Right lobe of liver (tissue), 6 donors: ENCODE data around the gene FRY. TPM values are rescaled to one million over a fixed set of nuclear protein-coding genes. Genes with fewer than 3 reads are reported as not detected.

Experiments
- ATAC-seq, 4 donors: fragments of 200-7000 bp; cut with Tn5 transposase; one replicate each; pipeline ENCODE4 v1.9.1; 2020; ENCODE audit warnings: mild to moderate bottlenecking in 4 of 4, moderate library complexity in 4 of 4
- DNase-seq, 3 donors: peaks; one replicate each; pipeline ENCODE4 v3.0.0-alpha.2; 2020
- H3K27ac ChIP-seq, 3 donors: fragments of 200-600 bp; one replicate each; pipeline ENCODE4 v1.8.0; 2022
- H3K27me3 ChIP-seq, 2 donors: fragments of 200-600 bp; one replicate each; pipeline ENCODE4 v1.8.0; 2022
- H3K36me3 ChIP-seq, 4 donors: fragments of 200-600 bp; sonication (generic) in 1 of 4; one replicate each; pipeline versions ENCODE4 v1.5.1 to v1.8.0; 2017 to 2022; ENCODE audit warnings: control low read depth in 1 of 4
- H3K4me1 ChIP-seq, 4 donors: fragments of 200-600 bp; sonication (generic) in 1 of 4; one replicate each; pipeline versions ENCODE4 v1.5.1 to v1.8.0; 2017 to 2022; ENCODE audit warnings: control low read depth in 1 of 4
- H3K4me3 ChIP-seq, 3 donors: fragments of 200-600 bp; one replicate each; pipeline ENCODE4 v1.8.0; 2022
- H3K9me3 ChIP-seq, 4 donors: fragments of 200-600 bp; sonication (generic) in 1 of 4; one replicate each; pipeline versions ENCODE4 v1.5.1 to v1.8.0; 2017 to 2022; ENCODE audit warnings: control low read depth in 1 of 4
- CTCF ChIP-seq, 4 donors: fragments of 200-600 bp in 3 of 4; fragments of 450-650 bp in 1 of 4; IDR thresholded peaks; one replicate each; pipeline versions ENCODE4 v1.5.1 to v1.8.0; 2016 to 2022; ENCODE audit warnings: antibody characterized with exemption in 4 of 4, mild to moderate bottlenecking in 2 of 4
- POLR2A ChIP-seq: fragments of 450-650 bp; IDR thresholded peaks from one replicate; pipeline ENCODE4 v1.6.1; 2017; ENCODE audit warnings: antibody characterized with exemption, mild to moderate bottlenecking
- WGBS: methylation state at CpG from one replicate; pipeline ENCODE4 v1.1.6; 2018; ENCODE audit warnings: low coverage, low lambda C conversion rate; ENCODE audit not compliant: insufficient coverage; ENCODE audit errors: missing lambda C conversion rate; 5-methylcytosine and 5-hydroxymethylcytosine counted together
- intact Hi-C, 2 donors: fragments of 100-400 bp; cut with DNase I; formaldehyde crosslinking; loops; one replicate each; pipeline versions ENCODE4 v1.11.2 to v1.14.1; 2022
- total RNA-seq, 6 experiments: library from RNA; depleted of rRNA in 2 of 6; stranded (reverse); fragments of >200 nt in 2 of 6; fragmentation: NEBNext Ultra II Directional in 3 of 6; extraction: Animal tissue kit (Norgen Biotek cat#: 25700) in 3 of 6; gene quantifications; one replicate each; pipeline versions ENCODE4 v1.1.0 to v1.2.4, GENCODE V29; 2016 to 2023
- donor health status: DM: no; HTN: yes; CAD: no.
- donor health status: DM: no; HTN: no; CAD: no.
- donor health status: DM: no; HTN: no; CAD: no.
- donor health status: DM: no; HTN: yes; CAD: no.
- donor health status: DM: no; HTN: yes; CAD: no.

Gene FRY
- total RNA-seq, 6 experiments from 2014 or later = 16.1 to 106 (median 35.7) TPM

GRCh38 chr13:32086366-32086765 is 54.8 kb downstream of the FRY start:
- 76% methylated on average over 2 of the region's 2 CpGs for WGBS
- H3K27ac ChIP-seq = no peak overlapping the region
- intact Hi-C loops = no loop called here
- no peak for TF ChIP-seq POLR2A
- H3K4me1 ChIP-seq = peaks cover 0 to 14% (median 0%) of the 10 kb centered on the region in 4 donors
- ATAC-seq = no peak
- no peaks in the 10 kb centered on the region for H3K9me3 ChIP-seq
- no peak for DNase-seq
- H3K36me3 ChIP-seq = no peaks in the 10 kb centered on the region
- no peak overlapping the region for H3K4me3 ChIP-seq
- no peaks in the 10 kb centered on the region for H3K27me3 ChIP-seq

GRCh38 chr13:32086791-32087441 is 55.3 kb downstream of the FRY start:
- 69% methylated on average over 4 of the region's 4 CpGs for WGBS
- no peaks in the 10 kb centered on the region for H3K9me3 ChIP-seq
- intact Hi-C loops = no loop called here
- no peak overlapping the region for H3K27ac ChIP-seq
- no peak for TF ChIP-seq POLR2A
- no peak for TF ChIP-seq CTCF (IDR thresholded peaks at IDR 0.05)
- H3K27me3 ChIP-seq = no peaks in the 10 kb centered on the region
- H3K36me3 ChIP-seq = no peaks in the 10 kb centered on the region
- H3K4me3 ChIP-seq = no peak overlapping the region
- H3K4me1 ChIP-seq = peaks cover 0 to 14% (median 0%) of the 10 kb centered on the region in 4 donors
- DNase-seq (no peak), ATAC-seq (peak in 2 of 4 donors; percentile 23 to 64)

DNA sequence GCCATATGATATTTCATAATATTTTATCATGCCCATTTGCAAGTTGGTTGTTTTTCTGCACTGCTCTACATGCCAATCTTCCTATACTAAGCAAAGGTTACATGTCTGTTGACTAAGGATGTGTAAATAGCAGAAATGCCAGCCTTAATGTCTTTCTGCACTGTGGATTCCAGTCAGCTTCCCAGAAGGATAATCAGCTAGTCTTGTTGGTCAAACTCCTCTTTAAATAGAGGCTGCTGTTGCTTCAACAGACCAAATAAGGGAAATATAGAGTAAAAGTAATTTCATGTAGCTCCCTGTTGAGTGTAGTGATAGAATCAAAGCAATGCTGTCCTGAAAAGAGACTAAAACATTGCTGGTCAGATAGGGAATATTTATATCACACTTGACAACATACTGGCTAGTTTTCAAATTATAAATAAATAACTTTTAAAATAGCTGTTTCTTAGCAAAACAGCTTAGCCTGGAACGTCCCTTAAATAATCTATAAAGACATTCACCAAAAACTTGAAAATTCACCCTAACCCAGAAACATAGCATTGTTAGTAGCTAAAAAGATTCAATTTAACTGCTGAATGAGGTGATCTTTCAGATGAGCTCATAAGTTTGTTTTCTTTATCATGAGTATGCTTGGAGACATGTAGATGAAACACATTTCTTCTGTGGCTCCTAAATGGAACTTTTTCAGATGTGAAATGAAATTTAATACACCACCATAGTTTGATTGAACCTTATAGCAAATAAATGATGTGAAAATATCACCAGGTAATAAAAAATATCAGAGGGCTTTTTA is 56.6 kb downstream of the FRY start:
- intact Hi-C loops = no loop called here
- peak in 2 of 4 donors; percentile 42 to 53 for ATAC-seq
- DNase-seq = no peak
- WGBS = 58% methylated on average over 1 of the region's 1 CpG
- no peak for TF ChIP-seq CTCF (IDR thresholded peaks at IDR 0.05)
- H3K27me3 ChIP-seq = no peaks in the 10 kb centered on the region
- no peak overlapping the region for H3K27ac ChIP-seq
- H3K9me3 ChIP-seq = no peaks in the 10 kb centered on the region
- no peaks in the 10 kb centered on the region for H3K36me3 ChIP-seq
- H3K4me3 ChIP-seq = no peak overlapping the region
- peaks cover 0 to 14% (median 0%) of the 10 kb centered on the region in 4 donors for H3K4me1 ChIP-seq

DNA sequence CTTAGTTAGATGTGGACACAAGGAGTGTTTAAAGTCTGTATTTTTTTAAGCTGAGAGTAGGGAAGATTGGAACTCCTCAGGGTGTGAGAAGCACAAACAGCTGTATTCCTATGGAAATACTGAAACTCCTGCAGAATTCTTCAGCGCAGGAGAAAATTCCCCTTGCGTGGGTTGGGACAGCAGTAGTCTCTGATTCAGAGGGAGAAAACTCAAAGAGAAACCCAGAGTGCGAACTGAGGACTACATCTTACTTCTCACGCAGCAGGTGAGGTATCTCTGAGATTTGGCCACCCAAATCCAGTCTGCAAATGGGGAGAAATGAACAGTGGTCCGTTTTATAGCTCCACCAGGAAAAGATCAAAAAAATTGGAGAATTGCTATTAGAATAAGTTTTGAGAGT is 60.9 kb downstream of the FRY start:
- H3K4me3 ChIP-seq = no peak overlapping the region
- H3K4me1 ChIP-seq = peaks cover 0 to 7% (median 0%) of the 10 kb centered on the region in 4 donors
- no peaks in the 10 kb centered on the region for H3K9me3 ChIP-seq
- ATAC-seq (no peak), DNase-seq (no peak)
- no peaks in the 10 kb centered on the region for H3K36me3 ChIP-seq
- H3K27me3 ChIP-seq = no peaks in the 10 kb centered on the region
- intact Hi-C loops = no loop called here
- WGBS = 77% methylated on average over 4 of the region's 5 CpGs
- TF ChIP-seq POLR2A = no peak
- TF ChIP-seq CTCF (IDR thresholded peaks at IDR 0.05) = no peak
- no peak overlapping the region for H3K27ac ChIP-seq

- no peaks in the 10 kb centered on the region for H3K36me3 ChIP-seq
- TF ChIP-seq POLR2A (no peak), CTCF (IDR thresholded peaks at IDR 0.05) (no peak)
- no peak for DNase-seq
- H3K4me1 ChIP-seq = peaks cover 0 to 2% (median 0%) of the 10 kb centered on the region in 4 donors
- no peaks in the 10 kb centered on the region for H3K27me3 ChIP-seq
- H3K4me3 ChIP-seq = no peak overlapping the region
- intact Hi-C loops = no loop called here
- H3K27ac ChIP-seq = no peak overlapping the region
- ATAC-seq = no peak
- no peaks in the 10 kb centered on the region for H3K9me3 ChIP-seq
- WGBS = 81% methylated on average over 2 of the region's 2 CpGs
Observed at GRCh38 chr13:32093006-32093405, 61.4 kb downstream of the FRY start.
